Activated CD8-positive, alpha-beta memory T cell treated with anti-CD3 and anti-CD28 coated beads, Interleukin-2, amount 50 U/mL, for 1 hour (primary cell): ENCODE data around the gene MS4A18.
"Not testable (repeated sequence)": the region's sequence is repeated elsewhere in the genome, so short reads cannot be mapped to it uniquely, and the experiment has no call there.

Experiments used
- DNase-seq: peaks from one replicate; pipeline ENCODE4 v3.0.0-alpha.2; 2020; ENCODE audit errors: extremely low read depth

MS4A18 gene

GRCh38 chr11:60739114-60739513, 14.6 kb downstream of the MS4A18 start:
- no peak for DNase-seq

GRCh38 chr11:60740573-60740972, 16.1 kb downstream of the MS4A18 start:
- no peak for DNase-seq

GRCh38 chr11:60741421-60741820, 16.9 kb downstream of the MS4A18 start:
- no peak for DNase-seq

GRCh38 chr11:60743058-60743457, 18.5 kb downstream of the MS4A18 start:
- DNase-seq = no peak

GRCh38 chr11:60744114-60744513, 19.6 kb downstream of the MS4A18 start:
- no peak for DNase-seq

GRCh38 chr11:60747359-60747873, 22.9 kb downstream of the MS4A18 start:
- no peak for DNase-seq

GRCh38 chr11:60748225-60748624, 23.7 kb downstream of the MS4A18 start:
- no peak for DNase-seq

- DNase-seq = no peak
Observed at GRCh38 chr11:60748821-60749220, 24.3 kb downstream of the MS4A18 start.

GRCh38 chr11:60750911-60751310, 26.4 kb downstream of the MS4A18 start:
- DNase-seq = no peak

GRCh38 chr11:60753309-60753708, 28.8 kb downstream of the MS4A18 start:
- DNase-seq = no peak

DNA sequence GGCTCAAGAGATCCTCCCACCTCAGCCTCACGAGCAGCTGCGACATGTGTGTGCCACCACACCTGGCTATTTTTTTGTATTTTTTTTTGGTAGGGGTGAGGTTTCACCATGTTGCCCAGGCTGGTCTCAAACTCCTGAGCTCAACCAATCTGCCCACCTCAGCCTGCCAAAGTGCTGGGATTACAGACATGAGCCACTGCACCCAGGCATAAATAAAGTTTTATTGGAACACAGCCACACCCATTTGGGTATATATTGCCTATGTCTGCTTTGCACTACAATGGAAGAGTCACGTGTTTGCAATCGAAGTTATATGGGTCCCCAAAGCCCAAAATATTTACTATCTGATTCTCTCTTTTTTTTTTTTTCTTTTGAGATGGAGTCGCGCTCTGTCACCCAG, 30.4 kb downstream of the MS4A18 start:
- DNase-seq = no peak

DNA sequence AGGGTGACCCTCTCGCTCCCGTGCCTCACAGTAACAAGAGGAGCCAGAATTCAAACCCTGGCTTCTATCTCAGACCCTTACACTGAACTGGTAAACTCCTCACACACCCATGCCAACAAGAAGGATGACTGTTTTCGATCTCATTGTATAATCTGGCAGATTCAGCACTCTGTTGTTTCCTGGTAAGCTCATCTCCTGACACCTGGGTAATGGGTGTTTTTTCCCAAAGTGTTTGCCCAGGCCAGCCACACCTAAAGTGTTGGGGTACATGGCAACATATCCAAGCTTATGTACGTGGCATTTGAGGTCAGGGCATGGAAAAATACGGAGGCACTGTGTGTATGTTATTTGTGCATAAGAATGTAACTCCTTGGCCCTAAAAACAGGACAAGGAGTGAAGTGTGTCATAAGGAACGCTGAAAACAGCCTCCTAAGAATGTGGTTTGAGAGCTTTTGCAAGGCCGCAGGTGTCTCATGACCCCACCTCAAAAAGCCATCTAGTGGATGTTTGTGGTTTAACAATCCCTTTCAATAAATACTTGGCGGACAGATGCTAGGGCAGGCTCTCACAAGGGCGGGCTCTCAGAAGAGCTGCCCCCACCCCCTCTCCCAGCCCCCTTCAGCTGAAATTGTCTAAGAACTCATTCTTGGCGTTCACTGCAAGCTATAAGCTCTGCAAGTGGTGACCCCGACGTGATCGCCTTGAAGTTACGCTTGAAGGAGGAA, 31.9 kb downstream of the MS4A18 start, which contains the start of gene MS4A15:
MS4A15 (plus strand) TSS at position 561 of the 726 bp plus-strand sequence. CDS start 6,867 bp downstream, outside the sequence.
- DNase-seq = no peak

GRCh38 chr11:60757231-60757800, 32.8 kb downstream of the MS4A18 start:
- DNase-seq = no peak

DNA sequence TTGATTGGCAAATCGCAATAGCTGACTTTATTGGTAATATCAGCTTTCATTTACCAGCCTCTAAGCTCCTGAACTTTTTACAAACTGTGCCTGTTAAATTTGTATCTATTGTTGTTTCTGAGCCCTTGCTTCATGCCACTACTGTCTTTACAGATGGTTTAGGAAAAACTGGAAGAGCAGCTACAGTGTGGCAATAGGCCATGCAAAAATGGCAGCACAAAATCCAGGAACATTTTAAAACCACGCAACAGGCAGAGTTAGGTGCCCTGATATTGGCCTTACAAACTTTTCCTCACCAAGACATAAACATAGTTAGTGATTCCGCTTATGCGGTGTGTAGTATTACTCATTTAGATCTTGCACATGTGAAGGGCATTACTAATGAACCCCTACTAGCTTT, 34.2 kb downstream of the MS4A18 start:
- DNase-seq = not testable (repeated sequence)

DNA sequence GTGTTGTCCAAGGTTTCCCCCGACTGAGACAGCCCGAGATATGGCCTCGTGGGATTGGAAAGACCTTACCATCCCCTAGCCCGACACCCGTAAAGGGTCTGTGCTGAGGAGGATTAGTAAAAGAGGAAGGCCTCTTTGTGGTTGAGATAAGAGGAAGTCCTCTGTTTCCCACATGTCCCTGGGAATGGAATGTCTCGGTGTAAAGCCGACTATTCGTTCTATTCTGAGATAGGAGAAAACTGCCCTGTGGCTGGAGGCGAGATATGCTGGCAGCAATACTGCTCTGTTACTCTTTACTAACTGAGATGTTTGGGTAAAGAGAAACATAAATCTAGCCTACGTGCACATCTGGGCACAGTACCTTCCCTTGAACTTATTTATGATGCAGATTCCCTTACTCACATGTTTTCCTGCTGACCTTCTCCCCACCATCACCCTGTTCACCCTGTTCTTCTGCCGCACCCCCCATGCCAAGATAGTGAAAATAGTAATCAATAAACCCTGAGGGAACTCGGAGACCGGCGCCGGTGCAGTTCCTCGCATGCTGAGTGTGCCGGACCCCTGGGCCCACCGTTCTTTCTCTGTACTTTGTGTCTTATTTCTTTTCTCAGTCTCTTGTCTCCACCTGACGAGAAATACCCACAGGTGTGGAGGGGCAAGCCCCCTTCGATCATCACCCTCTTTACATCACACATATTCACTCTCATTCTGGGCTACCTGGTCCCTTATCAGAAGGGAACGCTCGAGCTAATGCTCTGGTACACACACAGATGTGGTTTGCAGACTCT, 35.1 kb downstream of the MS4A18 start:
- not testable (repeated sequence) for DNase-seq

DNA sequence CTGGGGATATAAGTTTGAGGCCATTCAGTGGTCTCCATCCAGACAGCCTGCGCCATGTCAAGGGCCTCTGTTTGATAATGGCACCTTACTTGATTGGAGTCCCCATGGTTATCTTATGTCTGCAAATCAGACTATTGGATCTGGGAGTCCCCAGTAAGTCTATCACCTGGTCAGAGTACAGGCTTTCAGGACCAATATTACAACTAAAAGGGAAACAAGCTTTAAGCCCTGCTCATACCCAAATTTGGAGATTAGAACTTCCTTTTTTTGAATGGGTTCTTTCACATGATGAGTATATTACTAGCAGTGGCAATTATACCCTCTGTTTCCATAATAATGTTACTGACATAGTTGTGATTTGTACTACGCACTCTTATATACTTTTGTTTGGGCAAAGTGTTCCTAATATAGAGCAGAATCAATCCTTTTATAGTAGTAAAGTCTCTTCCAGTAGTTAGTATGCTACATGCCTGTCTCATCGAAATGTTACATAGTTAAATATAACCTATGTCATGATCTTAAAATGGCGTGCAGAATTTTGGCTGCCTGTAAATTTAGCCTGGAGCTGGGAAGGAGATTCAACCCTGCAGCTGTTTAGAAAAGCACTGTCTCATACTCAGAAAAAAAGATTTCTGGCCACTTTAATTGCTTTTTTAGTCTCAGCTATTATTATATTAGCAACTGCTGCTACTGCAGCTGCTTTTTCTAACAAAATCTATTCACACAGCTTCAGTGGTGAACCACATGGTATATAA, 37.1 kb downstream of the MS4A18 start:
- DNase-seq = no peak

DNA sequence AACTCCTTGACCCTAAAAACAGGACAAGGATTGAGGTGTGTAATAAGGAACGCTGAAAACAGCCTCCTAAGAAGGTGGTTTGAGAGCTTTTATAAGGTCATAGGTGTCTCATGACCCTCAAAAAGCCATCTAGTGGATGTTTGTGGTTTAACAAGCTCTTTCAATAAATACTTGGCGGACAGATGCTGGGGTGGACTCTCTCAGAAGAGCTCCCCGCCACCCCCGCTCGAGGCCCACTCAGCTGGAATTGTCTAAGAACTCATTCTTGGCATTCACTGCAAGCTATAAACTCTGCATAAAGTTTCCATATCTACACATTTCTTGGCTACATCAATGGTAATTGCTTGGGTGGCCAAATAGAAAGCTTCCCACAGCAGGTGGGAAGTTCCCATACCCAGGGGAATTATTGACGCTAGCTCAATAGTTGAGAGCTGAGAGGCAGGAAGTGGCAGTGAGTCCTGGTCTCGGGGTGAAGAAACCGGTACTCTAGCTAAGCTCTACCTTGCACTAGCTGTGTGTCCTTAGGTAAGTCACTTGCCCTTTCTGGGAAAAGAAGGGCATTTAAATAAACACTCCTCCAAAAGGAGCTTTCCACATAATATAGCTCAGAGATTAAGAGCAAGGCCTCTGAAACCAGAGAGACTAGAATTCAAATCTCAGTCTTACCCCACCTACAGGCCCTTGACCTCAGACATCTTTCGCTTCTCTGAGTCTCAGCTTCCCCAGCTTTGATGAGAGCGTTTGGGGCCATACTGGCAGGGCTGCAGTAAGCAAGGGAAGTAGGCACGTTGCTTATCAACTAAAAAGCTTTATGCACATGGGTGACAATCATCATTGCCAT, 38.6 kb downstream of the MS4A18 start:
- DNase-seq = no peak

DNA sequence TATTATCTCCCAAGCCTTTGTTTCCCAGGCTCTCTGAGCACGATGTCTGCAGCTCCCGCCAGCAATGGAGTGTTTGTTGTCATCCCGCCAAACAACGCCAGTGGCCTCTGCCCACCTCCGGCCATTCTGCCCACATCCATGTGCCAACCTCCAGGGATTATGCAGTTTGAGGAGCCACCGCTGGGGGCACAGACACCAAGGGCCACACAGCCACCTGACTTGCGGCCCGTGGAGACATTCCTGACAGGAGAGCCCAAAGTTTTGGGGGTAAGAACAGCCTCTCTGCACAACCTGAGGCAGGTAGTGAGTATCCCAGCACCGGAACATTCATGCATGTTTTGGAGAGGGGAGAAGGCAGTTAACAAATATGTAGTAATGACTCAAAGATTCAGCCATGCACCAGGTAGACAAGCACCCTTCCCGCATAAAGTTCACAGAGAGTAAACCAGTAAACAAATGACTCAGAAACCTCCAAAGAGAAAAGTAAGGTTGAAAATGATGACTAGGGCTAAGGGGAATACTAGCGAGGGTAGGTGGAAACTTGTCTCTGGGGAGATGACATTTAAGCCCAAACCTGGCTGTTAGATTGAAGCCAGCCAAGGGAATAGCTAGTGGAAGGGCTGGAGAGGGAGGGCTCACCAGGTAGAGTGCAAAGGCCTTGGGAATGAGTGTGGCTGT, 39.3 kb downstream of the MS4A18 start:
- DNase-seq = no peak

DNA sequence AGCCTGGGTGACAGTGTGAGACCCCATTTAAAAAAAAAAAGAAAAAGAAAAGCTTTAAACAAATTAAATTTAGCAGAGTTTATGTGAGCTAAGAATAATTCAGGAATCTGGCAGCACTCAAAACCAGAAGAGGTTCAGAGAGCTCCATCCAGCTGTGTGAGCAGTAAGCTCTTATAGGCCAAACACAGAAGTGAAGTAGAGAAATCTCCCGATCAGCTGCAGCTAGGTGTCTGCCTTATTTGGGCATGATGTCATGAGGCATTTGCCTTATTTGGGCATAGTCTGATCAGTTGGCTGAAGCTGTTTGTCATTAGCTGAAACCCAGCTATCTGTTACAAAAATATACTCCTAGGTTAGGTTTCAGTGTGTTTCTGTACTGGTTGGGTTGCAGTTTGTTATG, 40.4 kb downstream of the MS4A18 start:
- no peak for DNase-seq

DNA sequence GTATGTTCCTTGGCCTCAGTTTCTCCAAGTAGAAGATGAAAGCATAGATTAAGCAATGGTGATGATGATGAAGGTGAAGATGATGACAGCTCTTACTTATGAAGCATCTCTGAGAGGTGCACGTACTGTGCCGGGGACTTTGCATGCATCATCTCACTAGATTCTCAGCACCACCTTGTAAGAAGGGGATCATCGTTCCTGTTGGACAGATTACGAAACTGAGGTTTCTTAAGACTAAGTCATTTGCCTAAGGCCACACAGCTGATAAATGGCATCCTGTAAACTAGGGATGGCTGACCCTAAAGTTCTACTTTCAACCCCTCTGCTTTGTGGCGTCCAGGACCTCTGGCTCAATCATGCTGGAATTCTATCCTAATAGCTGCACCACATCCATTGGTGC, 40.8 kb downstream of the MS4A18 start:
- DNase-seq = no peak
